Measurements from ENCODE around the gene ZBTB40.

The ZBTB40 gene

DNA sequence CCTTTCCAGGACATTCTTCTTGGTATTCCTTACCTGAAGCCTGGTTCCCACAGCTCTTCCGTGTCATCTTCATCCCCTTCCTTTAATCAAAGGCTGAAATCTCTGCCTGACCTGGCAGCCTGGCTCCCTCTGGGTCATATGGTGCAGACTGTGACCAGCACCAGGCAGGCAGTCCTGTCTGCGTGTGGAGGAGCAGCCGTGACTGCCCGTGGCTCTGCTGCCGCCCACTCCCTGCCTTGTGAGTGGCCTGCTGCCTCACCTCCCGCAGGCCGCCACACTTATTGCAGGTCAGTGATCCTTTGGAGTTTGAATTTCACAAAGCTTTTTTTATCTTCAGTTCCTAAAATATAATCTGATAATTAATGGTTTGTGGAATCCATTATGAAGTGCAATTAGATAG lies 75.5 kb downstream of the ZBTB40 start:
- no peak for TF ChIP-seq TAF1 (IDR thresholded peaks at IDR 0.05; ENCODE audit: borderline replicate concordance, insufficient read depth, low read length)
- TF ChIP-seq FOXP2 (optimal IDR thresholded peaks at IDR 0.05; ENCODE audit: borderline replicate concordance, extremely low read depth, extremely low read length, insufficient read depth): no peak
- TF ChIP-seq SIN3A (IDR thresholded peaks at IDR 0.05; ENCODE audit: borderline replicate concordance, insufficient read depth, low read length): no peak
- no peak for TF ChIP-seq POLR2AphosphoS5 (IDR thresholded peaks at IDR 0.05; ENCODE audit: low read depth, low read length)
- TF ChIP-seq, protein P1, sequence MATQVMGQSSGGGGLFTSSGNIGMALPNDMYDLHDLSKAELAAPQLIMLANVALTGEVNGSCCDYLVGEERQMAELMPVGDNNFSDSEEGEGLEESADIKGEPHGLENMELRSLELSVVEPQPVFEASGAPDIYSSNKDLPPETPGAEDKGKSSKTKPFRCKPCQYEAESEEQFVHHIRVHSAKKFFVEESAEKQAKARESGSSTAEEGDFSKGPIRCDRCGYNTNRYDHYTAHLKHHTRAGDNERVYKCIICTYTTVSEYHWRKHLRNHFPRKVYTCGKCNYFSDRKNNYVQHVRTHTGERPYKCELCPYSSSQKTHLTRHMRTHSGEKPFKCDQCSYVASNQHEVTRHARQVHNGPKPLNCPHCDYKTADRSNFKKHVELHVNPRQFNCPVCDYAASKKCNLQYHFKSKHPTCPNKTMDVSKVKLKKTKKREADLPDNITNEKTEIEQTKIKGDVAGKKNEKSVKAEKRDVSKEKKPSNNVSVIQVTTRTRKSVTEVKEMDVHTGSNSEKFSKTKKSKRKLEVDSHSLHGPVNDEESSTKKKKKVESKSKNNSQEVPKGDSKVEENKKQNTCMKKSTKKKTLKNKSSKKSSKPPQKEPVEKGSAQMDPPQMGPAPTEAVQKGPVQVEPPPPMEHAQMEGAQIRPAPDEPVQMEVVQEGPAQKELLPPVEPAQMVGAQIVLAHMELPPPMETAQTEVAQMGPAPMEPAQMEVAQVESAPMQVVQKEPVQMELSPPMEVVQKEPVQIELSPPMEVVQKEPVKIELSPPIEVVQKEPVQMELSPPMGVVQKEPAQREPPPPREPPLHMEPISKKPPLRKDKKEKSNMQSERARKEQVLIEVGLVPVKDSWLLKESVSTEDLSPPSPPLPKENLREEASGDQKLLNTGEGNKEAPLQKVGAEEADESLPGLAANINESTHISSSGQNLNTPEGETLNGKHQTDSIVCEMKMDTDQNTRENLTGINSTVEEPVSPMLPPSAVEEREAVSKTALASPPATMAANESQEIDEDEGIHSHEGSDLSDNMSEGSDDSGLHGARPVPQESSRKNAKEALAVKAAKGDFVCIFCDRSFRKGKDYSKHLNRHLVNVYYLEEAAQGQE (IDR thresholded peaks at IDR 0.05; ENCODE audit: insufficient read depth in 1 of 2, low read depth in 2 of 2, low read length in 2 of 2): no peak

DNA sequence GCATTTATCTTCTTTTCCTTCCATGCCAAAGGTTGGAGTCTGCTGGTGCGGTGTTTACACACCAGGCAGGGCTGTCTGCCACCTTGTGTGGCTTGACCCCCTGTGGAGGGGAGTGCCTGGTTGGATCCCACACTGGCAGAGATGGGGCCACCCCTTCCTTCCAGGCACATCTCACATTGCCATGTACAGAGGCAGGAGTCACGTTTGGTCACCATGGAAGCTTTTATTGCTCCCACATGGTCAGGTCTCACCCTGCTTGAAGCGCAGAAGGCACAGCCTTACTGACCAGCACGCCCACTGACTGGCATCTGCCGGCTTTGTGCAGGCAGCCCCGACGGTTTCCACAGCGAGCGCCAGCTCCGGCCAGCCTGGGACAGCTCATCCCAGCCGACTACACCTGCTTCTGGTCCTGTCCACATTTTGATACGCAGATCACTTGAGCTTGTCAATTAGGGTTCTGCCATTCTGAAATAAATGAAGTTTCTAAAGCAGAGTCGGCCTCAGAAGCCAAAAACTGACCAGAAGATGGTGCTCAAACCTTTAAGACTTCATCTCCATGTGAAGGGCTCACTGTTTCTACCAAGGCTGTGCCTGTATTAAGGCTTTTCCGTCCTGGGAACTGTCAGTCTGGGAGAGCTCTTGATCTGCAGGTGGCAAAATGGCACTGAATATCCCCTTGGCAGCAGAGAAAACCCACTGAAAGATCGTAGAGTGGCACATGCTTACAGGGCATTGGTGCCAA lies 76.1 kb downstream of the ZBTB40 start:
- TF ChIP-seq POLR2AphosphoS5 (IDR thresholded peaks at IDR 0.05; ENCODE audit: low read depth, low read length): no peak
- TF ChIP-seq FOXP2 (optimal IDR thresholded peaks at IDR 0.05; ENCODE audit: borderline replicate concordance, extremely low read depth, extremely low read length, insufficient read depth): no peak
- no peak for TF ChIP-seq TAF1 (IDR thresholded peaks at IDR 0.05; ENCODE audit: borderline replicate concordance, insufficient read depth, low read length)
- no peak for TF ChIP-seq SIN3A (IDR thresholded peaks at IDR 0.05; ENCODE audit: borderline replicate concordance, insufficient read depth, low read length)
- TF ChIP-seq, protein P1 (IDR thresholded peaks at IDR 0.05; ENCODE audit: insufficient read depth in 1 of 2, low read depth in 2 of 2, low read length in 2 of 2): no peak

DNA sequence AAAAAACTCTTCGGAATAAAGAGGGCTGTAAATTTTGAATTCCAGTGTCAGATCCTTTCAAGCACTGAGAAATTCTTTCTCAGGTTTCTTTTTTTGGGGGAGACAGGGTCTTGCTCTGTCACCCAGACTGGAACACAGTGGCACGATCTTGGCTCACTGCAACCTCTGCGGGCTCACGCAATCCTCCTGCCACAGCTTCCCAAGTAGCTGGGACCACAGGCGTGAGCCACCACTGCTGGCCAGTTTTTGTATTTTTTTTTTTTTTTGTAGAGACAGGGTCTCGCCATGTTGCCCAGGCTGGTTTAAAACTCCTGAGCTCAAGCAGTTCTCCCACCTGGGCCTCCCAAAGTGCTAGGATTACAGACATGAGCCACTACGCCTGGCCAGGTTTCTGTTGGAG lies 76.8 kb downstream of the ZBTB40 start:
- TF ChIP-seq SIN3A (IDR thresholded peaks at IDR 0.05; ENCODE audit: borderline replicate concordance, insufficient read depth, low read length) (no peak), TAF1 (IDR thresholded peaks at IDR 0.05; ENCODE audit: borderline replicate concordance, insufficient read depth, low read length) (no peak), FOXP2 (optimal IDR thresholded peaks at IDR 0.05; ENCODE audit: borderline replicate concordance, extremely low read depth, extremely low read length, insufficient read depth) (no peak), POLR2AphosphoS5 (IDR thresholded peaks at IDR 0.05; ENCODE audit: low read depth, low read length) (no peak)
- TF ChIP-seq, protein P1 (IDR thresholded peaks at IDR 0.05; ENCODE audit: insufficient read depth in 1 of 2, low read depth in 2 of 2, low read length in 2 of 2): no peak

DNA sequence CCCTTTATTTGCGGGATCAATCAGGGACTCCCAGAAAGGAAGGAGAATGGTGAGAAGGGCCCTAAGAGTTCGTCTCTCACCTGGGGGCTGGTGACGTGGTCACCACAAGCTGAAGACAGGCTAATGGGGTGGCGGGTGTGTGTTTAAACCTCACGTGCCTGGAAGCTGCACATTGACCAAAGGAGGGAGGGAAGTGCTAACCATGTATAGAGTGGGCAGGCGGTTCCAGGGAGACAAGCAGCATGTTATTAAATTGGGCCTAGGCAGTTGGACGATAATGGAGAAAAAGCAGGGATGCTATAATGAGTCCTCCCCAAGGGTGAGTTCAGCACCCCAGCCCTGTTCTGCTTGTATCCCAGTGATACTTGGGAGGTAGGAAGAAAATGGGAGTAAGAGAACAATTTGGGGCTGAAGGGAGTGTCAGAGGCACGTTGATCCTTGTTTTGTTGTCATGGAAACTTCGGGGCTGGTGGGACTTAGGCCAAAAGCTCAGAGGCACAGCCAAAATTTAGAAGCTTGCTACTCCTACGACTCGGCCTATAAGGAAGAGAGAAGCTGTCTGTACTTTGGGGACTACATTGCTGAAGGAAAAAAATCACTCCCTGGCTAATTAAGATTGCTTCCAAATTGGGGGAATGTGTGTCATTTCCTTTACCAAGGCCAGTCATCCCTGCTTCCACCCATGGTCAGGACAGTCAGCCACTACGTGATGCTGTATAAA lies 78.4 kb downstream of the ZBTB40 start:
- no peak for TF ChIP-seq TAF1 (IDR thresholded peaks at IDR 0.05; ENCODE audit: borderline replicate concordance, insufficient read depth, low read length)
- TF ChIP-seq POLR2AphosphoS5 (IDR thresholded peaks at IDR 0.05; ENCODE audit: low read depth, low read length): no peak
- TF ChIP-seq, protein P1 (IDR thresholded peaks at IDR 0.05; ENCODE audit: insufficient read depth in 1 of 2, low read depth in 2 of 2, low read length in 2 of 2): no peak
- no peak for TF ChIP-seq FOXP2 (optimal IDR thresholded peaks at IDR 0.05; ENCODE audit: borderline replicate concordance, extremely low read depth, extremely low read length, insufficient read depth)
- no peak for TF ChIP-seq SIN3A (IDR thresholded peaks at IDR 0.05; ENCODE audit: borderline replicate concordance, insufficient read depth, low read length)

All from PFSK-1 (cell line).